H4 (cell line): ENCODE results near the gene ANKRD55. TPM values are rescaled to one million over a fixed set of nuclear protein-coding genes. Genes with fewer than 3 reads are reported as not detected.
"Not testable (repeated sequence)": the region's sequence is repeated elsewhere in the genome, so short reads cannot be mapped to it uniquely, and the experiment has no call there.

Experiments
- DNase-seq: peaks from one replicate; pipeline ENCODE4 v3.0.0-alpha.2; 2015; ENCODE audit warnings: low spot score
- total RNA-seq: library from RNA; depleted of rRNA; stranded (reverse); fragments of >200 nt; shearing (Covaris generic); gene quantifications from 2 replicates; pipeline ENCODE4 v1.2.3, GENCODE V29; 2014

Gene ANKRD55
- total RNA-seq, 1 experiment from 2014 or later, result 1.2 TPM

GRCh38 chr5:56253126-56253525 lies 20.0 kb upstream of the ANKRD55 start:
- no peak for DNase-seq

DNA sequence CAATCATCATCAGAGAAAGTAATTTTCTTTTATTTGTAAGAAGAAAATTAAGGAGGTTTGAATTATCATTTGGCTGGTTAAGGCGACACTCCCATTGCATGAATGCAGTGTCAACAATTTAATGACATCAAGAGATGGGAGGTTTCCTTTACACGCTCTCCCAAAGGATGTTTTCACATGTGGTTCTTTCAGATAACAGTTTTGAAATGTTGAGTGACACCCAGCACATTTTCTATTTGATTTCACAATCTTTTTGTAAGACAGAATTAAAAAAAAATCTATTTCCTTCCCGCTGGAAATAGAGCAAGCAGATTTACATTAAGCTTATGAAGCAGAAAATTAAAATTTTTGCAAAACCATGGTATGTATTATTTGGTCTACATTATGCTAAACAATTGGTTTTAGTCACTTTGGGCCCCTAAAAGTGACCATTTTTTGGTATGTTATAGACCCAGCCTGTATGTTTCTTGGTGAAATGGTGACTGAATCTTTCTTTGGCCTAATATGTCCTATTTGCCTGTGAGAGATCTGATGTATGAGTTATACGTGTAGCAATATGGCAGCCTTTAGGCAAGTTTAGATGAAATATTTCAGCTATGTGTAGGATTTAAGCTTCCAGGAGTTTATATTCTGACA lies 18.9 kb upstream of the ANKRD55 start:
- DNase-seq, result no peak

GRCh38 chr5:56251440-56251839 lies 18.3 kb upstream of the ANKRD55 start:
- no peak for DNase-seq

- no peak for DNase-seq
These were observed 16.9 kb upstream of the ANKRD55 start for GRCh38 chr5:56250011-56250410.

- DNase-seq, result not testable (repeated sequence)
These were observed 16.0 kb upstream of the ANKRD55 start for GRCh38 chr5:56249085-56249484.

GRCh38 chr5:56247592-56247991 lies 14.5 kb upstream of the ANKRD55 start:
- no peak for DNase-seq

- no peak for DNase-seq
These were observed 13.6 kb upstream of the ANKRD55 start for GRCh38 chr5:56246769-56247168.

DNA sequence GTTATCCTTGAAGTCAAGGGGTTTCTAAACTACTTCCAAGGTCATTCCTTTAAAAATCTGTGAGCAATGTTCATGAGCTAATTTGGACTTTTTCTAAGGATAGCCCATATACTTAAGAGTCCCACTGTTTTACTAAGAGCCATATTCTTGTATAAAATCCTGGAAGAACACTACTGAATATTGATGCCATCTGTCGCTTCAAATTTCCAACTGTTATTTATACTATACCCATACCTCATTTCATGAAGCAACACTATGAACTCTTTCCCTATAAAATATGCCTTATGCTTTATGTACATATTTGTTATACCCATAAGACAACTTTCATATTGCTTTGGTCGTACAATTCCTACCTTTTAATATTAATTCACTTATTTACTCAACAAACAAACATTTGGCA lies 12.4 kb upstream of the ANKRD55 start:
- no peak for DNase-seq

DNA sequence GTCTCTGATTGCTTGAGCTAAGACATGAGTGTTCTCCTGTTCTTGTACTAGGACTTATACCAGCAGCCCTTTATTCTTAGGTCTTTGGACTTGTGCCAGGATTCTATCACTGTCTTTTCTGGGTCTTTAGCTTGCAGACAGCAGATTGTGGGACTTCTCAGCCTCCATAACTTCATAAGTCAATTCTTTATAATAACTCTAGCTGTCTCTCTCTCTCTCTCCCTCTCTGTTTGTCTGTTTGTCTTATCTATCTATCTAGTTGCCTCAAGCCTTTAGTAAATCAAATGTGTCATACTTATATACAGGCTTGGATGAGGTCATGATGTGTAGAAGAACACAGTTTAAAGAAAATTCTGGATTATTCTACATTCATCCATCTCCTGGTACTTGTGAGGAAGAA lies 11.5 kb upstream of the ANKRD55 start:
- no peak for DNase-seq

DNA sequence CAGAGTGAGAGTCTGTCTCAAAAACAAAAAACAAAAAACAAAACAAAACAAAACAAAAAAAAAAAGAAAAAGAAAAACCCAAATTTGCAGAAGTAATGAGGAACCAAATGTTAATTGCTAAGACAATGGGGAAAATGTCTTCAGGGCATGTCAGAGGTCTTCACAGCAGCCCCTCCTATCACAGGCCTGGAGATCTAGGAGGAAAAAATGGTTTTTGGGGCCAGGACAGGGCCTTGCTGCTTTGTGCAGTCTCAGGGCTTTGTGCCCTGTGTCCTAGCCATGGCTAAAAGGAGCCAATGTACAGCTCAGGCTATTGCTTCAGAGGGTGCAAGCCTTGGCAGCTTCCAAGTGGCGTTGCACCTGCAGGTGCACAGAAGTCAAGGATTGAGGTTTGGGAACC lies 9.1 kb upstream of the ANKRD55 start:
- DNase-seq, result not testable (repeated sequence)

- DNase-seq, result no peak
These were observed 592 bp downstream of the ANKRD55 start for GRCh38 chr5:56232538-56232937.

DNA sequence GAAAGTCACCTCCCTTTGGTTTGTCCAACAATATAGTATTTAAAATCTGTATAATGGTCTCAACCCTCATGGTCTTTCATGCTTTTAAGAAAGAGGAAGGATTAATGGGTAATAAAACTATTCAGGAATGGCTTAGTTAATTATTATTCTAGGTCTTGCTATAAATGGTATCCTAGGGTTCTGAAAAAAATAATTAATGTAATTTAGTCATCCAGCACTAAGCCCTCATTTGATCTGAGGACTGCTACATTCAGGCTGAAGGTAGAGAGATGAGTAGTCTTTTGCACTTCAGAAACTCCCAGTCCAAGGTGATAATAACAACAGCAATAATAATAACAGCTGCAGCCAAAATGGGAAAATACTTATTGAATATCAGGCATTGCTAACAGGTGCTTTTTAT lies 2.6 kb downstream of the ANKRD55 start:
- DNase-seq, result no peak

- no peak for DNase-seq
These were observed 4.0 kb downstream of the ANKRD55 start for GRCh38 chr5:56229111-56229510.

DNA sequence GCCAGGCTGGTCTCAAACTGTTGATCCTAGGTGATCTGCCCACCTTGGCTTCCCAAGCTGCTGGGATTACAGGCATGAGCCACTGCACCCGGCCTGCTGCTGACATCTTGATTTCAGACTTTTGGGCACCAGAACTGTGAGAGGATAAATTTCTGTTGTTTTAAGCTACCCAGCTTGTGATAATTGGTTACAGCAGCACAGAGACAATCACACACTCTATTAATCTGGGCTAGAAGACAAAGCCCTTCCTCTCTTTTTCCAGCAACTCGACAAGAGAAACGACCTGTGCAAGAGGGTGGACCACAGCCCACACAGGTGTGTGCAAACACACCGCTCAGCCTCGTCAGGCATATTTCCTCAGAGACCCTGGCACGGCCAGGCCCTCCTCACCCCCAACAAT lies 4.5 kb downstream of the ANKRD55 start:
- DNase-seq, result no peak

DNA sequence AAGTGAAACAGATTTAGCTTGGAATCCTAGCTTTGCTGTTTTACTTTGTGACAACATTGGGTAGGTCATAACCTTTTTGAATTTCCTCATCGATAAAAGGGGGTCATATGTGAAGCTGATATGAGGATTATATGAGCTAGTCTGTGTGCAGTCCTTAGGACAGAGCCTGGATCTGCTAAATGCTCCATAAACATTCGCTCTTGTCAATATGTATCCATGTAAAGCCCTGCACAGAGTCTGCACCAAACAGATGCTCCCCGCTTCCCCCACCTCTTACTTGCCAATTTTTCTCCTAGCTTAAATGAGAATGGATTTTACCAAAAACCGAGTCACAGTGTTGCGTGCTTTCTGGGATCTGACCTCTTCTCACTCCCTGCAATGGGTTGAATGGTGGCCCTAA lies 5.4 kb downstream of the ANKRD55 start:
- DNase-seq, result no peak

GRCh38 chr5:56223298-56223697 lies 9.8 kb downstream of the ANKRD55 start:
- not testable (repeated sequence) for DNase-seq

GRCh38 chr5:56221601-56222000 lies 11.5 kb downstream of the ANKRD55 start:
- not testable (repeated sequence) for DNase-seq

DNA sequence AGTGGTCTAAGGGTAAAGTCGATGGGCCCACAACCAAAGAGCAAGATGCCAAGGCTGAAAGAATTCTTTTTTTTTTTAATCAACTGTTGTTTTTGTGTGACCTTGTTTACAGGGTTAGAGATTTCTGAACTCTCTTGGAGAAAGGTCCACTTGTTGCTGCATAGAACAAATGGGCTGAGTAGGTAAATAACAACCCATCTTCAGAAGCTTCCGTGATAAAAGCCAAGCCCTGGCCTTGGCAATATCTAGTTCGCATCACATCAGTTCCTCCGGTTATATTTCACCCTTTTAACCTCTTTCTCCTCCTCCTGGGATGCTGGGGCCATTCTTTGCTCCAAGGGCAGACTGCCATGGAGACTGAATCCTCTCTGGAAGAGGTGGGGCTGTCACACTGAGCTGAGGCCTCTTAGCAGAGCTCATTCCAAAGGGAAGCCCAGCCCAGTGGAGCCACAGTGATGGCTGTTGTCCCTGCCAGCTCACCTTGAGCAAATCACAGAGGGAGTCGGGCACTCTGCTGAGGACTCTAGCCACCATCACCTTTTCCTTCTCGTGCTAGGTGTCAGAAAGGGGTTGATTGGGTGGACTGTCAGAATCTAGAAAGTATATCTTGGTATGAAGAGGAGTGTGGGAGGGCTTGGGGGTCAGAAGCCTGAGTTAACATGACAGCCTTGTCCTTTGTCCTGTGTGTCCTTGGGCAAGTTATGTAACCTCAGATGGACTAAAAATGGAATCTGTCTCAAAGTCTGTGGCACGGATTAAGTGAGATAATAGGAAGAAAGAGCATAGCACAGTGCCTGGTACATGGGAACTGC lies 17.9 kb downstream of the ANKRD55 start:
- no peak for DNase-seq

- not testable (repeated sequence) for DNase-seq
These were observed 19.1 kb downstream of the ANKRD55 start for GRCh38 chr5:56213886-56214535.

GRCh38 chr5:56212130-56212879 lies 20.8 kb downstream of the ANKRD55 start:
- DNase-seq, result no peak

GRCh38 chr5:56211298-56211865 lies 21.7 kb downstream of the ANKRD55 start:
- DNase-seq, result peak; percentile 83

DNA sequence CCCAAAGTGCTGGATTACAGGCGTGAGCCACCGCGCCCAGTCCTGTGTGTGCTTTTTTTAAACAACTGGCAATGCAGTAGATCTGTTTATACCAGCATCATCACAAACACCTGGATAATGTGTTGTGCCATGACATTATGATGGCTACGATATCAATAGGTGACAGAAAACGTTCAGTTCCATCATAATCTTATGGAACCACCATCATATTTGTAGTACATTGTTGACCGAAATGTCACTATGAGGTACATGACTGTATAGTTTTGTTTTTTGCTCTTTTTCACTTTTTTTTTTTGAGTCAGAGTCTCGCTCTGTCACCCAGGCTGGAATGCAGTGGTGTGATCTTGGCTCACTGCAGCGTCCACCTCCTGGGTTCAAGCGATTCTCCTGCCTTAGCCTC lies 24.4 kb downstream of the ANKRD55 start:
- DNase-seq, result no peak
